ENCODE measurements around the gene GALNS. TPM values are rescaled to one million over a fixed set of nuclear protein-coding genes. Genes with fewer than 3 reads are reported as not detected.
A peak's percentile ranks its signal among the peaks of the same experiment; 100 is the strongest.

GALNS gene
- total and polyA plus RNA-seq, 2 of the 8 experiments (the other 6 are each of a cell fraction or from before 2014, with no cell fraction given), result 8.9 to 17.8 TPM

DNA sequence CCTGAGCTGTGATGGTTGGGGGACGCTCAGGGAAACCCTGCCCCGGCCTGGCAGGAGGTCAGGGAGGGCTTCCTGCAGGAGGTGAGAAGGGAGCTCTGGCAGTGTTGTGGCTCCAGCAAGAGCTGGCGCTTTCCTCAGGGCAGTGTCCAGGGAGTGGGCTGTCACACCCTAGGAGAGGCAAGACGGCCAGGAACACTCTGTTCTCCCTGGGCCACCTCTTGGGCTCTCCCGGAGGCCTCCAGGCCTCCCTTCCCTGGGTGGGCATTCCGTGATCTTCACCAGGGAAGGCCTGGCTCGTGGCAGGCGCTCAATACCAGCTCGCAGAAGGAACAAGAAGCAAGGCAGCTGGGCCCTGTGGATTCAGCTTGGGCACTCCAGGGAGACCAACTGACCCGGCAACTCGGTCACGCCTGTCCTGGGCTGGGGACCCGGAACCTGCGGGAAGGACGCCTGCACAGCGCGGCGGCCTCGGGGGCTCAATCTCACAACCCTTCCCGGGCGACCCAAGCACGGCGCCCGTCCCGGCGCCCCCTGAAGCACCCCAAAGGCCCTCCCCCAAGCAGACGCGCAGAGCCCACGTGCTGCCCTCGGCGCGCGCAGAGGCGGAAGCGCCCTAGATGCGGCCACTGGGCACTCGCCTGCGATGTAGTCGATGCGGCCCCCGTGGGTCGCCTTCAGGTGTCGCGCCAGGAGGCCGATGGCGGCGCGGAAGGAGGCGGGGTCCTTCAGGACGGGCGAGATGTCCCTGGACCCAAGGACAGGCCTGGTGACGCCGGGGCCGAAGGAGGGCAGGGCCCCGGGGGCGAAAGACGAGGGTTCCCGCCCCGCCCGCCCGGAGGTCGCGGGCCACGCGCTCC is 45.6 kb downstream of the GALNS start:
- Histone ChIP-seq H3K4me1 (replicated peaks in 1 of 4; ENCODE audit: control insufficient read depth in 3 of 4, insufficient read depth in 4 of 4, low read length in 3 of 4) (peaks cover 0 to 11% (median 4%) of the 10 kb centered on the region in 4 experiments; a peak in 5 of 7 replicates), H3K23ac (ENCODE audit: insufficient read length) (no peak overlapping the region), H3K36me3 (ENCODE audit: control insufficient read depth in 2 of 4, insufficient read depth in 4 of 4, low read length in 3 of 4) (peaks cover 25 to 46% (median 33%) of the 10 kb centered on the region in 4 experiments), H4K20me1 (replicated peaks in 1 of 2; ENCODE audit: control insufficient read depth in 1 of 2, insufficient read depth in 2 of 2, low read length in 2 of 2) (peaks cover 26 to 35% of the 10 kb centered on the region in 2 experiments), H3K23me2 (ENCODE audit: low read depth, low read length) (peaks cover 10% of the 10 kb centered on the region), H3K18ac (ENCODE audit: extremely low read depth, low read length) (peak overlapping the region; percentile 96), H2BK20ac (ENCODE audit: low read length) (no peak overlapping the region), H3K56ac (replicated peaks; ENCODE audit: insufficient read length, low read depth, low read length) (peak overlapping the region; percentile 84), H4K5ac (ENCODE audit: insufficient read length, low read depth, low read length) (peak overlapping the region; percentile 87), H3K14ac (ENCODE audit: insufficient read length) (no peak overlapping the region), H3K4ac (replicated peaks; ENCODE audit: insufficient read length, low read depth, low read length) (peak overlapping the region; percentile 99), H2BK12ac (ENCODE audit: low read depth, low read length) (no peak overlapping the region; the same call in 1 of the 2 replicates), H2AK5ac (ENCODE audit: low read depth, low read length) (no peak overlapping the region), H2BK120ac (replicated peaks; ENCODE audit: low read depth, low read length) (no peak overlapping the region), H3K4me3 (ENCODE audit: extremely low read depth in 1 of 4, insufficient read depth in 2 of 4, low read depth in 3 of 4, low read length in 4 of 4) (peak overlapping the region; percentile 67 to 86 (median 82)), H3K27me3 (replicated peaks in 1 of 4; ENCODE audit: control insufficient read depth in 3 of 4, extremely low read depth in 1 of 4, insufficient read depth in 3 of 4, low read length in 3 of 4) (no peaks in the 10 kb centered on the region), H3K79me1 (ENCODE audit: low read depth, low read length) (peaks cover 6% of the 10 kb centered on the region; the same call in 1 of the 2 replicates), H2BK5ac (ENCODE audit: low read depth, low read length) (peak overlapping the region; percentile 93; the same call in 1 of the 2 replicates), H2BK15ac (ENCODE audit: low read length) (no peak overlapping the region), H3K9ac (replicated peaks in 1 of 4; ENCODE audit: extremely low read depth in 1 of 4, low read depth in 3 of 4, low read length in 3 of 4) (peak overlapping the region; percentile 84 to 93 (median 86)), H3K4me2 (ENCODE audit: insufficient read depth in 1 of 2, low read depth in 2 of 2, low read length in 2 of 2) (peak overlapping the region; percentile 82 to 90), H4K91ac (replicated peaks; ENCODE audit: insufficient read length, low read length) (peak overlapping the region; percentile 96), H4K8ac (ENCODE audit: extremely low read depth, insufficient read depth, low read length) (peak overlapping the region; percentile 98), H2AFZ (ENCODE audit: low read length) (no peak overlapping the region), H3K27ac (ENCODE audit: low read depth, low read length) (peak overlapping the region; percentile 74), H3K9me3 (ENCODE audit: insufficient read depth in 2 of 2, low read depth in 1 of 2, low read length in 1 of 2) (no peaks in the 10 kb centered on the region), H3K79me2 (ENCODE audit: control insufficient read depth in 1 of 2, insufficient read depth in 2 of 2, low read length in 2 of 2) (peaks cover 0 to 20% of the 10 kb centered on the region in 2 experiments; a peak in 2 of 4 replicates)
- FAIRE-seq (no peak), DNase-seq (ENCODE audit: low read depth in 1 of 2, low spot score in 2 of 2) (no peak)
- ChIA-PET CTCF (ENCODE audit: partially characterized antibody) (interaction anchor here (0.6 to 5.7 kb wide), 18 partner anchors 10 to 362 kb away, joined by 3 to 29 read pairs (median 4); partner anchors contain the start of genes CDH15, GALNS and TRAPPC2L), POLR2A (ENCODE audit: partially characterized antibody) (interaction anchor here (0.8 to 8.1 kb wide), 23 partner anchors 8 to 391 kb away, joined by 3 to 77 read pairs (median 5); partner anchors contain the start of genes GALNS, IL17C, SLC22A31 and TRAPPC2L)
- WGBS, 2 experiments (ENCODE audit: extremely low coverage in 1 of 2, insufficient coverage in 1 of 2, insufficient read length in 1 of 2, insufficient replicate concordance in 2 of 2, low coverage in 1 of 2, low lambda C conversion rate in 2 of 2, missing lambda C conversion rate in 1 of 2), result 5% methylated on average over 54 of the region's 65 CpGs; no CpG with 5 or more reads in 1 of the 2 experiments
- TF ChIP-seq, protein P1, sequence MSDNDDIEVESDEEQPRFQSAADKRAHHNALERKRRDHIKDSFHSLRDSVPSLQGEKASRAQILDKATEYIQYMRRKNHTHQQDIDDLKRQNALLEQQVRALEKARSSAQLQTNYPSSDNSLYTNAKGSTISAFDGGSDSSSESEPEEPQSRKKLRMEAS (IDR thresholded peaks at IDR 0.05), result peak; percentile 78
- TF ChIP-seq TAF7 (optimal IDR thresholded peaks at IDR 0.05; ENCODE audit: borderline replicate concordance, low read depth, low read length) (peak; percentile 3), SIN3A (conservative IDR thresholded peaks at IDR 0.05 in 1 of 2, IDR thresholded peaks at IDR 0.05 in 1 of 2; ENCODE audit: low read depth in 1 of 2, low read length in 2 of 2) (peak in 1 of 2 experiments; percentile 52; a peak in 1 of 4 replicates), POLR2AphosphoS5 (IDR thresholded peaks at IDR 0.05; ENCODE audit: low read depth, low read length) (peak; percentile 60; the same call in 1 of the 2 replicates), RFX5 (IDR thresholded peaks at IDR 0.05; ENCODE audit: borderline replicate concordance, low read depth, low read length) (no peak)
- TF ChIP-seq, protein P2, sequence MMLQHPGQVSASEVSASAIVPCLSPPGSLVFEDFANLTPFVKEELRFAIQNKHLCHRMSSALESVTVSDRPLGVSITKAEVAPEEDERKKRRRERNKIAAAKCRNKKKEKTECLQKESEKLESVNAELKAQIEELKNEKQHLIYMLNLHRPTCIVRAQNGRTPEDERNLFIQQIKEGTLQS (IDR thresholded peaks at IDR 0.05; ENCODE audit: insufficient read depth, low read depth, low read length), result no peak
- TF ChIP-seq, protein P3, sequence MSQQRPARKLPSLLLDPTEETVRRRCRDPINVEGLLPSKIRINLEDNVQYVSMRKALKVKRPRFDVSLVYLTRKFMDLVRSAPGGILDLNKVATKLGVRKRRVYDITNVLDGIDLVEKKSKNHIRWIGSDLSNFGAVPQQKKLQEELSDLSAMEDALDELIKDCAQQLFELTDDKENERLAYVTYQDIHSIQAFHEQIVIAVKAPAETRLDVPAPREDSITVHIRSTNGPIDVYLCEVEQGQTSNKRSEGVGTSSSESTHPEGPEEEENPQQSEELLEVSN (IDR thresholded peaks at IDR 0.05), result 0 out of 2 replicates have a peak, but pooled peaks have one; percentile 68
